HepG2 (cell line): ENCODE measurements around the gene SECTM1. TPM values are rescaled to one million over a fixed set of nuclear protein-coding genes. Genes with fewer than 3 reads are reported as not detected.

ENCODE experiments used
- FOXK1 ChIP-seq: sonication (generic); formaldehyde crosslinking; IDR thresholded peaks from 2 replicates; pipeline ENCODE4 v1.4.0; 2020; ENCODE audit warnings: low read depth, missing genetic modification reagents, borderline replicate concordance
- PATZ1 ChIP-seq: sonication (generic); formaldehyde crosslinking; IDR thresholded peaks from 2 replicates; pipeline ENCODE4 v1.4.0; 2020; ENCODE audit warnings: missing genetic modification reagents
- POLR2G ChIP-seq: fragments of 200-400 bp; formaldehyde crosslinking; IDR thresholded peaks from 2 replicates; pipeline ENCODE4 v1.6.1; 2018; ENCODE audit warnings: mild to moderate bottlenecking, low read depth, low read length, moderate library complexity
- SNAPC4 ChIP-seq: sonication (generic); formaldehyde crosslinking; IDR thresholded peaks from 2 replicates; pipeline ENCODE4 v1.4.0; 2020; ENCODE audit warnings: mild to moderate bottlenecking, missing genetic modification reagents
- SP5 ChIP-seq: IDR thresholded peaks from 2 replicates; pipeline ENCODE4 v1.6.1; 2016; ENCODE audit warnings: low read depth, borderline replicate concordance
- ZMYM4 ChIP-seq: sonication (generic); formaldehyde crosslinking; IDR thresholded peaks from 2 replicates; pipeline ENCODE4 v1.8.1; 2023; ENCODE audit warnings: mild to moderate bottlenecking, missing genetic modification reagents
- ZNF121 ChIP-seq: sonication (generic); formaldehyde crosslinking; IDR thresholded peaks from 2 replicates; pipeline ENCODE4 v1.5.0; 2020; ENCODE audit warnings: mild to moderate bottlenecking, missing genetic modification reagents
- ZNF331 ChIP-seq: sonication (generic); formaldehyde crosslinking; IDR thresholded peaks from 2 replicates; pipeline ENCODE4 v1.4.0; 2020; ENCODE audit warnings: missing genetic modification reagents
- ZNF451 ChIP-seq: sonication (generic); formaldehyde crosslinking; IDR thresholded peaks from 2 replicates; pipeline ENCODE4 v1.5.0; 2020; ENCODE audit warnings: mild to moderate bottlenecking, missing genetic modification reagents
- ZNF468 ChIP-seq: sonication (generic); formaldehyde crosslinking; IDR thresholded peaks from 2 replicates; pipeline ENCODE4 v1.8.0; 2022; ENCODE audit warnings: mild to moderate bottlenecking, moderate library complexity, missing genetic modification reagents
- ZNF713 ChIP-seq: sonication (generic); formaldehyde crosslinking; IDR thresholded peaks from 2 replicates; pipeline ENCODE4 v1.4.0; 2020; ENCODE audit warnings: mild to moderate bottlenecking, missing genetic modification reagents
- polyA plus RNA-seq, 8 experiments: library from polyadenylated mRNA; depleted of rRNA in 3 of 8; stranded (reverse) in 7 of 8; unstranded in 1 of 8; fragments of >200 nt; fragmentation: Illumina TruSeq in 4 of 8; extraction: Trizol in 4 of 8; gene quantifications; 2 replicates each; pipeline versions ENCODE4 v1.2.1 to v1.2.3, GENCODE V29; 2011 to 2016; ENCODE audit warnings: low read depth in 4 of 8, missing spikeins in 1 of 8, mixed read lengths in 1 of 8; ENCODE audit not compliant: insufficient read depth in 1 of 8
- total RNA-seq, 5 experiments: library from RNA; depleted of rRNA; stranded (reverse); fragments of >200 nt; fragmentation: Illumina TruSeq; extraction: Trizol; gene quantifications; 2 replicates each; pipeline ENCODE4 v1.2.3, GENCODE V29; 2016; ENCODE audit warnings: low read depth in 1 of 5
- TF ChIP-seq, protein P1 (sequence below): sonication (generic); formaldehyde crosslinking; IDR thresholded peaks from 2 replicates; pipeline ENCODE4 v1.4.0; 2020; ENCODE audit warnings: missing genetic modification reagents
- TF ChIP-seq, protein P2 (sequence below): sonication (generic); formaldehyde crosslinking; IDR thresholded peaks from 2 replicates; pipeline ENCODE4 v1.4.0; 2020; ENCODE audit warnings: mild to moderate bottlenecking, missing genetic modification reagents
- TF ChIP-seq, protein P3 (sequence below): IDR thresholded peaks from 2 replicates; pipeline ENCODE4 v1.6.1; 2012; ENCODE audit warnings: low read length, improper control_type of control experiment

SECTM1 gene
- total and polyA plus RNA-seq, 2 of the 13 experiments (the other 11 are each of a cell fraction or from before 2014, with no cell fraction given), result 3.5 to 5.3 TPM

DNA sequence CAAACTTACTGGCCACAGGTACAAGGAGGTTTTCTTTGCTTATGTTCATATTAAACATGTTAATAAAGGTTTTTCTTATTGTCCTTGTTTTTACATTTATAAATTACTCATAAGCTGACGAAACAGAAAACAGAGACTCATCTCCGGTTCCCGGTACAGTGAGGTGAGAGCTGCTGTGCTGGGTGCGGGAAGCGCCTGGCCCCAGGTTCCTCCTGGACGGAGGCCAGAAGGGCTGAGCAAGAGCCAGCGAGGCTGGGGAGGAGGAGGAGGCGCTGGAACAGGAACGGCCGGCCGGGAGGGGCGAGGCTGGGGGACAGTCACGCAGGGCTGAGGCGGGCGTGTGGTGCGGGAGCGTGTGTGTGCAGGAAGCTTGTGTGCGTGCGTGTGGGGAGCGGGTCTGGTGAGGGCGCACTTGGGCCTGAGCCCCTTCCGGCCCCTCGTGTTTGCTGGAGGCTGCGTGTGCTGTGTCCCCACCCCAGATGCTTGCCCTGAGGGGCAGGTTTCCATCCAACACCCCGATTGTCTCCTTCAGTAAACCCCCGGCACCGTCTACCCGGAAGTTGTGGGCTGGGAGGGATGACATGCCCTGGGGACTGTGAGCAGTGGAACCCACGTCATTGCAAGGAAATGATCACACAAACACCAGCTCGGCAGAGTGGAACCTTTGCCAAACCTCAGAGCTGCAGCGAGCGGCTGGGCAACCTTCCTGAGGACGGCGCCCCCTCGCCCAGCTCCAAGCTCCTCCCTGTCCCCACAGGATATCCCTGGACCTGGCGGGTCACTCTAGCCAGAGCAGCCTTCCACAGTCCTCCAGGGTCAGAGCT is 35.6 kb downstream of the SECTM1 start (continued):
- TF ChIP-seq, protein P1, sequence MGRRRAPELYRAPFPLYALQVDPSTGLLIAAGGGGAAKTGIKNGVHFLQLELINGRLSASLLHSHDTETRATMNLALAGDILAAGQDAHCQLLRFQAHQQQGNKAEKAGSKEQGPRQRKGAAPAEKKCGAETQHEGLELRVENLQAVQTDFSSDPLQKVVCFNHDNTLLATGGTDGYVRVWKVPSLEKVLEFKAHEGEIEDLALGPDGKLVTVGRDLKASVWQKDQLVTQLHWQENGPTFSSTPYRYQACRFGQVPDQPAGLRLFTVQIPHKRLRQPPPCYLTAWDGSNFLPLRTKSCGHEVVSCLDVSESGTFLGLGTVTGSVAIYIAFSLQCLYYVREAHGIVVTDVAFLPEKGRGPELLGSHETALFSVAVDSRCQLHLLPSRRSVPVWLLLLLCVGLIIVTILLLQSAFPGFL (CRISPR knock-in tag), result 0 out of 2 replicates have a peak, but pooled peaks have one; percentile 24
- no peak for TF ChIP-seq SNAPC4
- TF ChIP-seq ZNF713, result peak; percentile 84; the same call in 1 of the 2 replicates
- 0 out of 2 replicates have a peak, but pooled peaks have one; percentile 27 for TF ChIP-seq ZMYM4 (CRISPR knock-in tag)
- 0 out of 2 replicates have a peak, but pooled peaks have one; percentile 16 for TF ChIP-seq FOXK1
- TF ChIP-seq ZNF121, result no peak
- TF ChIP-seq, protein P2, sequence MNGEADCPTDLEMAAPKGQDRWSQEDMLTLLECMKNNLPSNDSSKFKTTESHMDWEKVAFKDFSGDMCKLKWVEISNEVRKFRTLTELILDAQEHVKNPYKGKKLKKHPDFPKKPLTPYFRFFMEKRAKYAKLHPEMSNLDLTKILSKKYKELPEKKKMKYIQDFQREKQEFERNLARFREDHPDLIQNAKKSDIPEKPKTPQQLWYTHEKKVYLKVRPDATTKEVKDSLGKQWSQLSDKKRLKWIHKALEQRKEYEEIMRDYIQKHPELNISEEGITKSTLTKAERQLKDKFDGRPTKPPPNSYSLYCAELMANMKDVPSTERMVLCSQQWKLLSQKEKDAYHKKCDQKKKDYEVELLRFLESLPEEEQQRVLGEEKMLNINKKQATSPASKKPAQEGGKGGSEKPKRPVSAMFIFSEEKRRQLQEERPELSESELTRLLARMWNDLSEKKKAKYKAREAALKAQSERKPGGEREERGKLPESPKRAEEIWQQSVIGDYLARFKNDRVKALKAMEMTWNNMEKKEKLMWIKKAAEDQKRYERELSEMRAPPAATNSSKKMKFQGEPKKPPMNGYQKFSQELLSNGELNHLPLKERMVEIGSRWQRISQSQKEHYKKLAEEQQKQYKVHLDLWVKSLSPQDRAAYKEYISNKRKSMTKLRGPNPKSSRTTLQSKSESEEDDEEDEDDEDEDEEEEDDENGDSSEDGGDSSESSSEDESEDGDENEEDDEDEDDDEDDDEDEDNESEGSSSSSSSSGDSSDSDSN (CRISPR knock-in tag), result peak; percentile 85
- peak; percentile 21; the same call in 1 of the 2 replicates for TF ChIP-seq SP5
- TF ChIP-seq POLR2G, result peak; percentile 53; the same call in 1 of the 2 replicates
- TF ChIP-seq PATZ1 (CRISPR knock-in tag), result peak; percentile 70
- TF ChIP-seq ZNF468 (CRISPR knock-in tag), result no peak
- no peak for TF ChIP-seq ZNF331 (CRISPR knock-in tag)
- TF ChIP-seq, protein P3, sequence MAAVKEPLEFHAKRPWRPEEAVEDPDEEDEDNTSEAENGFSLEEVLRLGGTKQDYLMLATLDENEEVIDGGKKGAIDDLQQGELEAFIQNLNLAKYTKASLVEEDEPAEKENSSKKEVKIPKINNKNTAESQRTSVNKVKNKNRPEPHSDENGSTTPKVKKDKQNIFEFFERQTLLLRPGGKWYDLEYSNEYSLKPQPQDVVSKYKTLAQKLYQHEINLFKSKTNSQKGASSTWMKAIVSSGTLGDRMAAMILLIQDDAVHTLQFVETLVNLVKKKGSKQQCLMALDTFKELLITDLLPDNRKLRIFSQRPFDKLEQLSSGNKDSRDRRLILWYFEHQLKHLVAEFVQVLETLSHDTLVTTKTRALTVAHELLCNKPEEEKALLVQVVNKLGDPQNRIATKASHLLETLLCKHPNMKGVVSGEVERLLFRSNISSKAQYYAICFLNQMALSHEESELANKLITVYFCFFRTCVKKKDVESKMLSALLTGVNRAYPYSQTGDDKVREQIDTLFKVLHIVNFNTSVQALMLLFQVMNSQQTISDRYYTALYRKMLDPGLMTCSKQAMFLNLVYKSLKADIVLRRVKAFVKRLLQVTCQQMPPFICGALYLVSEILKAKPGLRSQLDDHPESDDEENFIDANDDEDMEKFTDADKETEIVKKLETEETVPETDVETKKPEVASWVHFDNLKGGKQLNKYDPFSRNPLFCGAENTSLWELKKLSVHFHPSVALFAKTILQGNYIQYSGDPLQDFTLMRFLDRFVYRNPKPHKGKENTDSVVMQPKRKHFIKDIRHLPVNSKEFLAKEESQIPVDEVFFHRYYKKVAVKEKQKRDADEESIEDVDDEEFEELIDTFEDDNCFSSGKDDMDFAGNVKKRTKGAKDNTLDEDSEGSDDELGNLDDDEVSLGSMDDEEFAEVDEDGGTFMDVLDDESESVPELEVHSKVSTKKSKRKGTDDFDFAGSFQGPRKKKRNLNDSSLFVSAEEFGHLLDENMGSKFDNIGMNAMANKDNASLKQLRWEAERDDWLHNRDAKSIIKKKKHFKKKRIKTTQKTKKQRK, result no peak
- TF ChIP-seq ZNF451 (CRISPR knock-in tag), result no peak; the same call in 1 of the 2 replicates
